ENCODE data around the gene RAB27A. TPM values are rescaled to one million over a fixed set of nuclear protein-coding genes. Genes with fewer than 3 reads are reported as not detected.
"Not testable (repeated sequence)": the region's sequence is repeated elsewhere in the genome, so short reads cannot be mapped to it uniquely, and the experiment has no call there.

The RAB27A gene
- total and polyA plus RNA-seq, 2 experiments from 2014 or later: 3.2 to 5.8 TPM

GRCh38 chr15:55250941-55251340 is 38.7 kb downstream of the RAB27A start (continued):
- TF ChIP-seq EZH2 (IDR thresholded peaks at IDR 0.05; ENCODE audit: low read depth, unreplicated experiment) (no peak), JUNB (IDR thresholded peaks at IDR 0.05; ENCODE audit: unreplicated experiment) (no peak)

GRCh38 chr15:55250392-55250791 is 39.2 kb downstream of the RAB27A start:
- no peak overlapping the region for H3K27ac ChIP-seq (ENCODE audit: low read depth)
- H3K4me1 ChIP-seq (ENCODE audit: insufficient read depth): peaks cover 5% of the 10 kb centered on the region
- no peaks in the 10 kb centered on the region for H3K9me3 Mint-ChIP-seq
- no peaks in the 10 kb centered on the region for H3K27me3 ChIP-seq (ENCODE audit: insufficient read depth)
- DNase-seq (ENCODE audit: low spot score) (no peak), ATAC-seq (no peak)
- no peak overlapping the region for H3K4me3 Mint-ChIP-seq
- no peak overlapping the region for H3K4me3 ChIP-seq
- H3K9me2 ChIP-seq (ENCODE audit: insufficient read depth): no peaks in the 10 kb centered on the region
- no peaks in the 10 kb centered on the region for H3K36me3 Mint-ChIP-seq (ENCODE audit: low read depth)
- H3K36me3 ChIP-seq (ENCODE audit: insufficient read depth): no peaks in the 10 kb centered on the region
- H4K20me1 ChIP-seq (replicated peaks; ENCODE audit: insufficient read depth): no peaks in the 10 kb centered on the region
- H3K4me1 Mint-ChIP-seq: peaks cover 4% of the 10 kb centered on the region; the same call in 2 of the 3 replicates
- H3K79me2 ChIP-seq (replicated peaks; ENCODE audit: insufficient read depth): no peaks in the 10 kb centered on the region
- no peak for TF ChIP-seq STAT1 (IDR thresholded peaks at IDR 0.05; ENCODE audit: unreplicated experiment)
- TF ChIP-seq ZNF331 (CRISPR knock-in tag; IDR thresholded peaks at IDR 0.05; ENCODE audit: low read depth): no peak
- TF ChIP-seq REST (IDR thresholded peaks at IDR 0.05; ENCODE audit: unreplicated experiment): no peak
- no peak for TF ChIP-seq NANOG (IDR thresholded peaks at IDR 0.05; ENCODE audit: borderline replicate concordance)
- TF ChIP-seq ETS1 (IDR thresholded peaks at IDR 0.05): no peak
- H3K27me3 Mint-ChIP-seq (ENCODE audit: insufficient read depth, low read depth, poor library complexity): no peaks in the 10 kb centered on the region
- H2AFZ ChIP-seq: no peak overlapping the region
- H3F3A ChIP-seq (replicated peaks; ENCODE audit: low read depth): no peaks in the 10 kb centered on the region
- H3K27ac Mint-ChIP-seq: no peak overlapping the region
- no peak overlapping the region for H3K4me2 ChIP-seq

- not testable (repeated sequence) for H3K36me3 Mint-ChIP-seq (ENCODE audit: low read depth); H3K4me3 ChIP-seq; H3K27ac ChIP-seq (ENCODE audit: low read depth); H3K27me3 ChIP-seq (ENCODE audit: insufficient read depth); H3K36me3 ChIP-seq (ENCODE audit: insufficient read depth); H3K4me3 Mint-ChIP-seq; H2AFZ ChIP-seq; DNase-seq (ENCODE audit: low spot score); H3K4me2 ChIP-seq; H3K27ac Mint-ChIP-seq; H3K4me1 ChIP-seq (ENCODE audit: insufficient read depth); H3F3A ChIP-seq (replicated peaks; ENCODE audit: low read depth); H4K20me1 ChIP-seq (replicated peaks; ENCODE audit: insufficient read depth); H3K79me2 ChIP-seq (replicated peaks; ENCODE audit: insufficient read depth); H3K4me1 Mint-ChIP-seq; H3K27me3 Mint-ChIP-seq (ENCODE audit: insufficient read depth, low read depth, poor library complexity); H3K9me2 ChIP-seq (ENCODE audit: insufficient read depth); H3K9me3 Mint-ChIP-seq; ATAC-seq
These were observed 39.7 kb downstream of the RAB27A start for GRCh38 chr15:55249885-55250284.
